HEK293 (cell line): Measurements from ENCODE around the gene PRKCE.

Experiments
- GLIS1 ChIP-seq: fragments of 450-650 bp; formaldehyde crosslinking; IDR thresholded peaks from 2 replicates; pipeline ENCODE4 v1.5.1; 2016; ENCODE audit warnings: missing biosample characterization, missing genetic modification characterization
- OSR2 ChIP-seq: fragments of 450-650 bp; formaldehyde crosslinking; IDR thresholded peaks from 2 replicates; pipeline ENCODE4 v1.5.1; 2016; ENCODE audit warnings: missing biosample characterization, missing genetic modification characterization
- ZBTB26 ChIP-seq: fragments of 450-650 bp; formaldehyde crosslinking; optimal IDR thresholded peaks from 2 replicates; pipeline ENCODE3; 2016; ENCODE audit warnings: missing biosample characterization, mild to moderate bottlenecking, missing genetic modification characterization
- ZBTB8A ChIP-seq: fragments of 450-650 bp; formaldehyde crosslinking; IDR thresholded peaks from 2 replicates; pipeline ENCODE4 v1.5.1; 2016; ENCODE audit warnings: missing biosample characterization, missing genetic modification characterization
- ZNF23 ChIP-seq: fragments of 450-650 bp; formaldehyde crosslinking; IDR thresholded peaks from 2 replicates; pipeline ENCODE4 v1.5.1; 2016; ENCODE audit warnings: missing biosample characterization, missing genetic modification characterization, borderline replicate concordance
- ZNF580 ChIP-seq: fragments of 450-650 bp; formaldehyde crosslinking; IDR thresholded peaks from 2 replicates; pipeline ENCODE4 v1.5.1; 2016; ENCODE audit warnings: missing biosample characterization, missing genetic modification characterization
- ZNF777 ChIP-seq: fragments of 450-650 bp; formaldehyde crosslinking; IDR thresholded peaks from 2 replicates; pipeline ENCODE4 v1.5.1; 2017; ENCODE audit warnings: missing biosample characterization, missing genetic modification characterization, borderline replicate concordance
- ZSCAN16 ChIP-seq: fragments of 450-650 bp; formaldehyde crosslinking; IDR thresholded peaks from 2 replicates; pipeline ENCODE4 v1.5.1; 2016; ENCODE audit warnings: missing biosample characterization, missing genetic modification characterization
- TF ChIP-seq, protein P1 (sequence below): fragments of 450-650 bp; formaldehyde crosslinking; IDR thresholded peaks from 2 replicates; pipeline ENCODE4 v1.5.1; 2016; ENCODE audit warnings: missing biosample characterization, missing genetic modification characterization
- TF ChIP-seq, protein P2 (sequence below): fragments of 450-650 bp; formaldehyde crosslinking; IDR thresholded peaks from 2 replicates; pipeline ENCODE4 v1.5.1; 2016; ENCODE audit warnings: missing biosample characterization, missing genetic modification characterization

GRCh38 chr2:45957533-45958227, 306.2 kb downstream of the PRKCE start:
- TF ChIP-seq ZBTB8A (tag by site-specific recombination) (no peak), GLIS1 (tag by site-specific recombination) (no peak), ZNF580 (no peak), ZSCAN16 (tag by site-specific recombination) (no peak), ZNF777 (tag by site-specific recombination) (no peak), ZNF23 (tag by site-specific recombination) (no peak), ZBTB26 (no peak), OSR2 (tag by site-specific recombination) (no peak)
- TF ChIP-seq, protein P1, sequence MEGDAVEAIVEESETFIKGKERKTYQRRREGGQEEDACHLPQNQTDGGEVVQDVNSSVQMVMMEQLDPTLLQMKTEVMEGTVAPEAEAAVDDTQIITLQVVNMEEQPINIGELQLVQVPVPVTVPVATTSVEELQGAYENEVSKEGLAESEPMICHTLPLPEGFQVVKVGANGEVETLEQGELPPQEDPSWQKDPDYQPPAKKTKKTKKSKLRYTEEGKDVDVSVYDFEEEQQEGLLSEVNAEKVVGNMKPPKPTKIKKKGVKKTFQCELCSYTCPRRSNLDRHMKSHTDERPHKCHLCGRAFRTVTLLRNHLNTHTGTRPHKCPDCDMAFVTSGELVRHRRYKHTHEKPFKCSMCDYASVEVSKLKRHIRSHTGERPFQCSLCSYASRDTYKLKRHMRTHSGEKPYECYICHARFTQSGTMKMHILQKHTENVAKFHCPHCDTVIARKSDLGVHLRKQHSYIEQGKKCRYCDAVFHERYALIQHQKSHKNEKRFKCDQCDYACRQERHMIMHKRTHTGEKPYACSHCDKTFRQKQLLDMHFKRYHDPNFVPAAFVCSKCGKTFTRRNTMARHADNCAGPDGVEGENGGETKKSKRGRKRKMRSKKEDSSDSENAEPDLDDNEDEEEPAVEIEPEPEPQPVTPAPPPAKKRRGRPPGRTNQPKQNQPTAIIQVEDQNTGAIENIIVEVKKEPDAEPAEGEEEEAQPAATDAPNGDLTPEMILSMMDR = no peak
- TF ChIP-seq, protein P2, sequence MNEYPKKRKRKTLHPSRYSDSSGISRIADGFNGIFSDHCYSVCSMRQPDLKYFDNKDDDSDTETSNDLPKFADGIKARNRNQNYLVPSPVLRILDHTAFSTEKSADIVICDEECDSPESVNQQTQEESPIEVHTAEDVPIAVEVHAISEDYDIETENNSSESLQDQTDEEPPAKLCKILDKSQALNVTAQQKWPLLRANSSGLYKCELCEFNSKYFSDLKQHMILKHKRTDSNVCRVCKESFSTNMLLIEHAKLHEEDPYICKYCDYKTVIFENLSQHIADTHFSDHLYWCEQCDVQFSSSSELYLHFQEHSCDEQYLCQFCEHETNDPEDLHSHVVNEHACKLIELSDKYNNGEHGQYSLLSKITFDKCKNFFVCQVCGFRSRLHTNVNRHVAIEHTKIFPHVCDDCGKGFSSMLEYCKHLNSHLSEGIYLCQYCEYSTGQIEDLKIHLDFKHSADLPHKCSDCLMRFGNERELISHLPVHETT (tag by site-specific recombination) = no peak
